HepG2 (cell line): ENCODE measurements around the gene C1orf116. TPM values are rescaled to one million over a fixed set of nuclear protein-coding genes. Genes with fewer than 3 reads are reported as not detected.

ENCODE experiments used
- AGO2 ChIP-seq: fragments of 200-400 bp; formaldehyde crosslinking; optimal IDR thresholded peaks from 2 replicates; pipeline ENCODE3; 2017; ENCODE audit warnings: mild to moderate bottlenecking, low read depth, low read length, moderate library complexity
- CHD4 ChIP-seq: fragments of 200-600 bp; sonication (generic); IDR thresholded peaks from 2 replicates; pipeline ENCODE4 v1.7.0; 2017; ENCODE audit warnings: mild to moderate bottlenecking, low read length, borderline replicate concordance
- DNMT1 ChIP-seq: sonication (generic); formaldehyde crosslinking; IDR thresholded peaks from 2 replicates; pipeline ENCODE4 v1.5.1; 2020; ENCODE audit warnings: mild to moderate bottlenecking, missing genetic modification reagents
- ETV5 ChIP-seq: IDR thresholded peaks from 2 replicates; pipeline ENCODE4 v1.6.1; 2018; ENCODE audit warnings: missing biosample characterization, missing genetic modification reagents, inconsistent platforms, borderline replicate concordance
- FOXO1 ChIP-seq: sonication (generic); formaldehyde crosslinking; IDR thresholded peaks from 2 replicates; pipeline ENCODE4 v1.4.0; 2020; ENCODE audit warnings: missing genetic modification reagents
- FOXP1 ChIP-seq, 2 experiments: fragments of 450-650 bp in 1 of 2; IDR thresholded peaks; 2 replicates each; pipeline ENCODE4 v1.6.1; 2017 to 2018; ENCODE audit warnings: antibody characterized with exemption in 1 of 2
- FOXP4 ChIP-seq: sonication (generic); formaldehyde crosslinking; IDR thresholded peaks from 2 replicates; pipeline ENCODE4 v1.4.0; 2020; ENCODE audit warnings: missing genetic modification reagents
- MIER2 ChIP-seq: IDR thresholded peaks from 2 replicates; pipeline ENCODE4 v1.6.1; 2016; ENCODE audit warnings: missing biosample characterization, missing genetic modification reagents
- NR2F2 ChIP-seq: IDR thresholded peaks from 2 replicates; pipeline ENCODE4 v1.6.1; 2012; ENCODE audit warnings: low read depth, inconsistent platforms, borderline replicate concordance
- RBM39 ChIP-seq: fragments of 200-400 bp; formaldehyde crosslinking; IDR thresholded peaks from one replicate; pipeline ENCODE4 v1.6.1; 2018; ENCODE audit warnings: antibody characterized with exemption, mild to moderate bottlenecking, low read depth, low read length; ENCODE audit not compliant: poor library complexity, severe bottlenecking
- TAF1 ChIP-seq: sonication (generic); formaldehyde crosslinking; IDR thresholded peaks from 2 replicates; pipeline ENCODE4 v1.4.0; 2020; ENCODE audit warnings: missing genetic modification reagents
- TBL1XR1 ChIP-seq: fragments of 150-350 bp; IDR thresholded peaks from 2 replicates; pipeline ENCODE4 v1.6.1; 2014; ENCODE audit warnings: borderline replicate concordance, low read length; ENCODE audit not compliant: partially characterized antibody
- ZFP37 ChIP-seq: sonication (generic); formaldehyde crosslinking; IDR thresholded peaks from 2 replicates; pipeline ENCODE4 v1.4.0; 2020; ENCODE audit warnings: missing genetic modification reagents, borderline replicate concordance
- ZFP62 ChIP-seq: sonication (generic); formaldehyde crosslinking; IDR thresholded peaks from 2 replicates; pipeline ENCODE4 v1.4.0; 2020; ENCODE audit warnings: missing genetic modification reagents
- ZNF333 ChIP-seq: sonication (generic); formaldehyde crosslinking; IDR thresholded peaks from 2 replicates; pipeline ENCODE4 v1.4.0; 2020; ENCODE audit warnings: mild to moderate bottlenecking, missing genetic modification reagents, borderline replicate concordance
- ZNF775 ChIP-seq: sonication (generic); formaldehyde crosslinking; IDR thresholded peaks from 2 replicates; pipeline ENCODE4 v1.4.0; 2020; ENCODE audit warnings: missing genetic modification reagents, mild to moderate bottlenecking, moderate library complexity, borderline replicate concordance
- ZNF883 ChIP-seq: sonication (generic); formaldehyde crosslinking; IDR thresholded peaks from 2 replicates; pipeline ENCODE4 v1.5.1; 2020; ENCODE audit warnings: mild to moderate bottlenecking, missing genetic modification reagents; ENCODE audit errors: not compliant biosample characterization
- polyA plus RNA-seq, 8 experiments: library from polyadenylated mRNA; depleted of rRNA in 3 of 8; stranded (reverse) in 7 of 8; unstranded in 1 of 8; fragments of >200 nt; fragmentation: Illumina TruSeq in 4 of 8; extraction: Trizol in 4 of 8; gene quantifications; 2 replicates each; pipeline versions ENCODE4 v1.2.1 to v1.2.3, GENCODE V29; 2011 to 2016; ENCODE audit warnings: low read depth in 4 of 8, missing spikeins in 1 of 8, mixed read lengths in 1 of 8; ENCODE audit not compliant: insufficient read depth in 1 of 8
- total RNA-seq, 5 experiments: library from RNA; depleted of rRNA; stranded (reverse); fragments of >200 nt; fragmentation: Illumina TruSeq; extraction: Trizol; gene quantifications; 2 replicates each; pipeline ENCODE4 v1.2.3, GENCODE V29; 2016; ENCODE audit warnings: low read depth in 1 of 5
- TF ChIP-seq, protein P1 (sequence below): sonication (generic); formaldehyde crosslinking; IDR thresholded peaks from 2 replicates; pipeline ENCODE4 v1.9.0; 2021; ENCODE audit warnings: missing genetic modification reagents, borderline replicate concordance
- TF ChIP-seq, protein P2 (sequence below): sonication (generic); formaldehyde crosslinking; IDR thresholded peaks from 2 replicates; pipeline ENCODE4 v1.5.0; 2020; ENCODE audit warnings: missing genetic modification reagents
- TF ChIP-seq, protein P3 (sequence below): IDR thresholded peaks from 2 replicates; pipeline ENCODE4 v1.6.1; 2016; ENCODE audit warnings: control low read depth

C1orf116 gene
- total and polyA plus RNA-seq, 2 of the 13 experiments (the other 11 are each of a cell fraction or from before 2014, with no cell fraction given): 0.51 to 0.95 TPM

DNA sequence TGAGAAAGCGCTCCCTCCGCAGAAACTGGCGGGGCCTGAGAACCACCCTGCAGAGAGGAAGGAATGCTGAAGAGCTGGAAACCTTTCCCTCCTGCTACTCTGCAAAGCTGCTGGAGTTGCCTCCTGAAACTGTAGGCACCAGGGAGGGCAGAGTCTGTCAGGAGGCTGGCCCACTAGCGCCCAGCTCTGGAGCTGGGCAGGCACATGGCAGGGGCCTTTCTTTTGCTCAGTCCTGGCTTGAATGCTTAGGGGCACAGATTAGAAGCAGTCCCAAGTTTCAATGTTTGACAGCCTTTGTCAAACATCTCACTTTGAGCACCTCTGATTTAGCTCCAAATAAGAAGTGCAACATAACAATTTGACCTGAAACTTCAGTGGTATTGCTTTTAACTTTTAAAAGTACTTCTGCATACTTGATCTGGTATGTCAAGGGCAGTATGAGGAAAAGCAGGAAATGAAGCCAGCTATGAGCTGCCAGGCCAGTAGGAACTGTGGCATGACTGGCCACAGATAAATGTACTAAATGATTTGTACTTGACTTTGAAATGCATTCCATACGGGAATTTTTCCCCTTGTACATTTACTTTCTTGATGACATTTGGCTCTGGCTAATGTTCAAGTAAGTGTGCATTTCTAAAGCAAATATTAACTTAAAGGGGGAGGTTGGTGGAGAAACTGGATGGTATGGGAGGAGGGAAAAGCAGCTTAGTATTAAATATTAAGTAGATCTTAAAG is 7.2 kb downstream of the C1orf116 start (continued):
- TF ChIP-seq TBL1XR1 (peak; percentile 92), RBM39 (no peak), NR2F2 (peak; percentile 75; the same call in 1 of the 2 replicates), FOXP1 (IDR thresholded peaks at IDR 0.05) (no peak), FOXP1 (CRISPR knock-in tag; IDR thresholded peaks at IDR 0.05) (no peak), FOXP4 (CRISPR knock-in tag) (peak; percentile 52; the same call in 1 of the 2 replicates), ZFP37 (CRISPR knock-in tag) (no peak), ZNF775 (CRISPR knock-in tag) (no peak), ZNF883 (CRISPR knock-in tag) (no peak), CHD4 (no peak), ZNF333 (CRISPR knock-in tag) (no peak), DNMT1 (CRISPR knock-in tag) (no peak), ZFP62 (no peak), ETV5 (CRISPR knock-in tag) (peak; percentile 32; the same call in 1 of the 2 replicates), AGO2 (no peak), FOXO1 (CRISPR knock-in tag) (no peak), MIER2 (CRISPR knock-in tag) (no peak), TAF1 (CRISPR knock-in tag) (no peak)
- TF ChIP-seq, protein P1, sequence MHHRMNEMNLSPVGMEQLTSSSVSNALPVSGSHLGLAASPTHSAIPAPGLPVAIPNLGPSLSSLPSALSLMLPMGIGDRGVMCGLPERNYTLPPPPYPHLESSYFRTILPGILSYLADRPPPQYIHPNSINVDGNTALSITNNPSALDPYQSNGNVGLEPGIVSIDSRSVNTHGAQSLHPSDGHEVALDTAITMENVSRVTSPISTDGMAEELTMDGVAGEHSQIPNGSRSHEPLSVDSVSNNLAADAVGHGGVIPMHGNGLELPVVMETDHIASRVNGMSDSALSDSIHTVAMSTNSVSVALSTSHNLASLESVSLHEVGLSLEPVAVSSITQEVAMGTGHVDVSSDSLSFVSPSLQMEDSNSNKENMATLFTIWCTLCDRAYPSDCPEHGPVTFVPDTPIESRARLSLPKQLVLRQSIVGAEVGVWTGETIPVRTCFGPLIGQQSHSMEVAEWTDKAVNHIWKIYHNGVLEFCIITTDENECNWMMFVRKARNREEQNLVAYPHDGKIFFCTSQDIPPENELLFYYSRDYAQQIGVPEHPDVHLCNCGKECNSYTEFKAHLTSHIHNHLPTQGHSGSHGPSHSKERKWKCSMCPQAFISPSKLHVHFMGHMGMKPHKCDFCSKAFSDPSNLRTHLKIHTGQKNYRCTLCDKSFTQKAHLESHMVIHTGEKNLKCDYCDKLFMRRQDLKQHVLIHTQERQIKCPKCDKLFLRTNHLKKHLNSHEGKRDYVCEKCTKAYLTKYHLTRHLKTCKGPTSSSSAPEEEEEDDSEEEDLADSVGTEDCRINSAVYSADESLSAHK (CRISPR knock-in tag): no peak
- TF ChIP-seq, protein P2, sequence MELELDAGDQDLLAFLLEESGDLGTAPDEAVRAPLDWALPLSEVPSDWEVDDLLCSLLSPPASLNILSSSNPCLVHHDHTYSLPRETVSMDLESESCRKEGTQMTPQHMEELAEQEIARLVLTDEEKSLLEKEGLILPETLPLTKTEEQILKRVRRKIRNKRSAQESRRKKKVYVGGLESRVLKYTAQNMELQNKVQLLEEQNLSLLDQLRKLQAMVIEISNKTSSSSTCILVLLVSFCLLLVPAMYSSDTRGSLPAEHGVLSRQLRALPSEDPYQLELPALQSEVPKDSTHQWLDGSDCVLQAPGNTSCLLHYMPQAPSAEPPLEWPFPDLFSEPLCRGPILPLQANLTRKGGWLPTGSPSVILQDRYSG (CRISPR knock-in tag): no peak
- TF ChIP-seq, protein P3, sequence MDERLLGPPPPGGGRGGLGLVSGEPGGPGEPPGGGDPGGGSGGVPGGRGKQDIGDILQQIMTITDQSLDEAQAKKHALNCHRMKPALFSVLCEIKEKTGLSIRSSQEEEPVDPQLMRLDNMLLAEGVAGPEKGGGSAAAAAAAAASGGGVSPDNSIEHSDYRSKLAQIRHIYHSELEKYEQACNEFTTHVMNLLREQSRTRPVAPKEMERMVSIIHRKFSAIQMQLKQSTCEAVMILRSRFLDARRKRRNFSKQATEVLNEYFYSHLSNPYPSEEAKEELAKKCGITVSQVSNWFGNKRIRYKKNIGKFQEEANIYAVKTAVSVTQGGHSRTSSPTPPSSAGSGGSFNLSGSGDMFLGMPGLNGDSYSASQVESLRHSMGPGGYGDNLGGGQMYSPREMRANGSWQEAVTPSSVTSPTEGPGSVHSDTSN (CRISPR knock-in tag): no peak
